Mucosa of descending colon (tissue), 3 donors: ENCODE measurements around the gene LILRA2. TPM values are rescaled to one million over a fixed set of nuclear protein-coding genes. Genes with fewer than 3 reads are reported as not detected.
A peak's percentile ranks its signal among the peaks of the same experiment; 100 is the strongest.
"Not testable (repeated sequence)": the region's sequence is repeated elsewhere in the genome, so short reads cannot be mapped to it uniquely, and the experiment has no call there.

Experiments
- ATAC-seq: fragments of 200-7000 bp; cut with Tn5 transposase; one replicate; pipeline ENCODE4 v1.9.1; 2020; ENCODE audit warnings: mild to moderate bottlenecking, moderate library complexity
- DNase-seq, 3 donors: peaks; one replicate each; pipeline ENCODE4 v3.0.0-alpha.2; 2020
- H3K36me3 ChIP-seq: fragments of 200-600 bp; one replicate; pipeline ENCODE4 v1.8.0; 2021; ENCODE audit warnings: low read depth, mild to moderate bottlenecking
- H3K4me1 ChIP-seq: fragments of 200-600 bp; one replicate; pipeline ENCODE4 v1.8.0; 2021; ENCODE audit warnings: low read depth, mild to moderate bottlenecking
- H3K4me3 ChIP-seq: fragments of 200-600 bp; one replicate; pipeline ENCODE4 v1.8.0; 2021; ENCODE audit warnings: mild to moderate bottlenecking
- H3K9me3 ChIP-seq: fragments of 200-600 bp; one replicate; pipeline ENCODE4 v1.8.0; 2021; ENCODE audit warnings: mild to moderate bottlenecking
- CTCF ChIP-seq: fragments of 200-600 bp; IDR thresholded peaks from one replicate; pipeline ENCODE4 v1.8.0; 2022; ENCODE audit warnings: antibody characterized with exemption, mild to moderate bottlenecking
- intact Hi-C, 2 donors: fragments of 100-400 bp; cut with DNase I in 1 of 2; cut with micrococcal nuclease in 1 of 2; formaldehyde crosslinking; loops; one replicate each; pipeline versions ENCODE4 v1.11.0 to v1.11.1; 2022; cut with DNase I, micrococcal nuclease
- total RNA-seq, 3 donors: library from RNA; stranded (reverse); fragmentation: NEBNext Ultra II Directional in 2 of 3; extraction: Animal tissue kit (Norgen Biotek cat#: 25700) in 2 of 3; gene quantifications; one replicate each; pipeline versions ENCODE4 v1.2.1 to v1.2.4, GENCODE V29; 2021 to 2023
- donor health status: DM: no; HTN: no; CAD: no; lungs with moderate emphysema.
- donor health status: DM: no; HTN: no; CAD: no.
- donor health status: DM: no; HTN: yes; CAD: no.

LILRA2 gene
- total RNA-seq, 3 donors from 2014 or later: 0.20 to 4.9 (median 2.6) TPM

GRCh38 chr19:54570316-54570715, 3.3 kb upstream of the LILRA2 start:
- H3K9me3 ChIP-seq: no peaks in the 10 kb centered on the region
- intact Hi-C loops: no loop called here
- TF ChIP-seq CTCF: no peak
- no peak for DNase-seq
- no peaks in the 10 kb centered on the region for H3K4me1 ChIP-seq
- no peak for ATAC-seq
- no peaks in the 10 kb centered on the region for H3K36me3 ChIP-seq
- no peak overlapping the region for H3K4me3 ChIP-seq

GRCh38 chr19:54571715-54572615, 1.6 kb upstream of the LILRA2 start:
- intact Hi-C loops, DNase-seq, H3K4me3 ChIP-seq, H3K36me3 ChIP-seq, H3K9me3 ChIP-seq, H3K4me1 ChIP-seq: not testable (repeated sequence)
- peak; percentile 15 for ATAC-seq

- H3K4me1 ChIP-seq: no peaks in the 10 kb centered on the region
- no peaks in the 10 kb centered on the region for H3K36me3 ChIP-seq
- peak; percentile 55 for ATAC-seq
- peak in 1 of 3 donors; percentile 10 for DNase-seq
- H3K4me3 ChIP-seq: no peak overlapping the region
- TF ChIP-seq CTCF: no peak
- intact Hi-C loops: no loop called here
- no peaks in the 10 kb centered on the region for H3K9me3 ChIP-seq
Observed at GRCh38 chr19:54572696-54573311, 786 bp upstream of the LILRA2 start.

- DNase-seq (no peak), ATAC-seq (no peak)
- no peak overlapping the region for H3K4me3 ChIP-seq
- no peaks in the 10 kb centered on the region for H3K9me3 ChIP-seq
- intact Hi-C loops: no loop called here
- no peaks in the 10 kb centered on the region for H3K4me1 ChIP-seq
- no peak for TF ChIP-seq CTCF
- H3K36me3 ChIP-seq: no peaks in the 10 kb centered on the region
Observed at GRCh38 chr19:54574051-54574450, 461 bp downstream of the LILRA2 start.

GRCh38 chr19:54574527-54575056, 1.0 kb downstream of the LILRA2 start:
- H3K9me3 ChIP-seq: no peaks in the 10 kb centered on the region
- H3K36me3 ChIP-seq: no peaks in the 10 kb centered on the region
- DNase-seq (no peak), ATAC-seq (no peak)
- intact Hi-C loops: no loop called here
- H3K4me1 ChIP-seq: no peaks in the 10 kb centered on the region
- no peak for TF ChIP-seq CTCF
- no peak overlapping the region for H3K4me3 ChIP-seq

GRCh38 chr19:54575205-54575604, 1.6 kb downstream of the LILRA2 start:
- H3K4me3 ChIP-seq, H3K4me1 ChIP-seq, intact Hi-C loops, H3K9me3 ChIP-seq, H3K36me3 ChIP-seq, ATAC-seq, DNase-seq: not testable (repeated sequence)
